Activated effector memory CD4-positive, alpha-beta T cell treated with Interleukin-2 at 50 U/mL for 16 hours (primary cell): ENCODE data around the gene CLIC5.

ENCODE experiments used
- DNase-seq: peaks from one replicate; pipeline ENCODE4 v3.0.0-alpha.2; 2020

Gene CLIC5

DNA sequence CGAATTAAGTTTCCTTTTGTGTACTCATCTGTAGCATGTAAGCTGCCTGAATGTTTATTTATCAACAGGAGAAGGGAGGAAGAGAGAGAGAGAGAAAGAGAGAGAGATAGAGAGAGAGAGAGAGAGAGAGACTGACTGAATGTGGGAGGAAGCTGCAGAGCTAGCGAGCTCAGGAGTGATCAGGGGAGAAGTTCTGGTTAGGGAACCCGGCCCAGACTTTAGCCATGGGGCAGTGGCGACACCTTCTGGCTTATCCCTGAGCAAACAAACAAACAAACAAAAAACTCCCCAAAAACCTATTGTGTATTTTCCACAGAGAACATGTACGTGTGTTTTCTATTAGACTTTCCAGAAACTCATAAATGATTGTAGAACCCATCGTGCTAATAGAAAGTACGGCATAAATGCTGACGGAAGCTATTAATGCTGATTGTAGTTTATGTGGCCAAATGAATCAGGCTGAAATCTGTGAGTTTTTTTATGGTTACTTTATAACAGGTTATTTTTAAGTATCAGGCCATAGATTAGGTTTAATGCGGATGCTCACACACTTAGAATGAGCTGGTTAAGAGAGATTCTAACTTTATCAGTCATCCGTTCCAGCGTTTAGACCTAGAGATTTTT, 92.8 kb downstream of the CLIC5 start:
- peak; percentile 25 for DNase-seq

DNA sequence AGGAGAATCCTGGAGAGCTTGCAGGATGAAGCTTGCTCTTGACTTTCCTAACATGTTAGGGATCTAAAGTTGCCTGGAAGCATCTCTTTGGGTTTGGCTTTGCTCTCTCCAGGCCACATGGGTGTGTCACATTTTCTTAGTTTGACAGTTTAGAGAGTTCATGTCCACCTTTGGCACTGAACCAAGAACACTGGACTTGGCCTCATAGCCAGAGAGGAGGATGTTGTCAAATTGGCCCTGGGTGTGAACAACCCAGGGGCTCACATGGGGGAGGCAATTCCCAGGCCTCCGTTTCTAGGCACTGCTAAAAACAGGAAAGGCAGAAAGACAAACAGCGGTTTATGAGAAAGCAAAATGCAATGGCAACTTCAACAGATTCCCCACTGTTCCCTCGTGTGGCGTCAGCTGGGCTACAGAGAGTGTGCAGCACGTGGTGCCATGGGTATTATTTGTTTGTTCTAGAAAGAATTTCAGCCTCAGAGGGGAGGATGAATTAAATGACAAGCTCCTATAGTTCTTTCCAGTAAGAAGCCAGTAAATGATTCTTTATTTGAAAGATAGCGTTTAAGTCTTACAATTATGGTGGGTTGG, 93.9 kb downstream of the CLIC5 start:
- DNase-seq = no peak

DNA sequence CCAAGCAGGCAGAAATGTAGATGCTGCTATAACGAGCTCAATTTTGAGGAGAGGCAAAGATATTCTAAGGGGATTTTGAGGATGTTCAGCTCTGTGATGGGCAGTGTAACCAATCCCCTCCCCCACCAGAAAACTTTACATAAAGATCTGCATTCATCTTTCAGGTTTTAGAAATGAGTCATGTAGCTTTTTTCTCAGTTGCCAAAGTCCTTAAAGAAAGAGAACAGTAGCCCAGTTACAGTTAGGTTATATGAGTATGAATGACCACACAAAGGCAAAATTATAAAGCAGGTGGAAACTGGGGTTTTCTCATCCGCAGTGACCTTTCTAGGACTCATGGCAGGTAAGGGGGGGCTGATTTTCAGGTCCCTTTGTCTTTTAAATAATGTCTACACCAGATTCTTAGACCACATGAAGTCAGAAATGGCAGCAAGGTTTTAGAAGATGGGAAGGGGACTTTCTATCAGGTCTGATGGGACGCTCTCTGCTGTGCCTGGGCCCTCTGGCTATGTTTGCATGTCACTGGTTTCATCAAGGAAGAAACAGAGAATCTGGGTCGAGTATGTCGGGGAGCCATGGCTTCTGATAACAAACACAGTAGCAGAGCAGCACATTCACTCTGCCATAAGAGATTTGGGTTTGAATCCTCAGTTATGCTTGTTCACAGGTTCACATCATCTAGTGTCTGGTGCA, 94.7 kb downstream of the CLIC5 start:
- no peak for DNase-seq

DNA sequence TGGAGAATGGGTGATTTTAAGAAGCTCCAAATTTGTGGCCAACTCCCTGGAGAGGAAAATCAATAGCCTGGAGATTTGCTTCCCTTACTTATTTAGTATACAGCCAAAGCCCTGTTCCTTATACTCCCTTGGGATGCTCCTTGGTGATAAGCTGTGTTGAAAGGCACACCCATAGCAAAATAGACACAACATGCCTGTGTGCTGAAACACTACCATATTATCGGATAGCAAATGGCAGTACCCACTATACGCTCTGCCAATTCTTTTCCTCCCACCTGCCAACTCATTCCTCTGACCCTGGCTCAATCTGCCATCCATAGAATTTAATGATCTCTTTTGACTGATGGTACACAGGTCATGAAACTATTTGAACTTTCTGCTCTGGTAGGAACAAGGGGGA, 98.2 kb downstream of the CLIC5 start:
- no peak for DNase-seq

DNA sequence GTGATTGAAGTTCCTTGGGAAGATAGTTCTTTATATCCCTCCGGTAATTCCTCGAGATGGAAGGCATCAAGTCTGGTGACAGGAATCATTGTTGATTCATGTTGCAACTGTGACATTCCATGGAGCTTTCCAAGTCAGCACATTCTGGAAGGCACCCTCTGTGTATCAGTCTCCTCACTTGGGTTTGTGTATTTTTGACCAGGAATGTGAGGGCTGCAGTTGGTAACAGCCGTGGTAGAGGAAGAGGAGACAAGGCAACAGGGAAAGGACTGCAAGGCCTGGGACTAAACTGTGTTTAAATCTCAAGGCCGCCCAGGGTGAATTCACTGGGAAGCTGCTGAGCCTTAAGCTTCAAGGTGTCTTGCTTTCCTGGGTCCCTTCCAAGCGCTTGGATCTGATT, 99.0 kb downstream of the CLIC5 start:
- no peak for DNase-seq

DNA sequence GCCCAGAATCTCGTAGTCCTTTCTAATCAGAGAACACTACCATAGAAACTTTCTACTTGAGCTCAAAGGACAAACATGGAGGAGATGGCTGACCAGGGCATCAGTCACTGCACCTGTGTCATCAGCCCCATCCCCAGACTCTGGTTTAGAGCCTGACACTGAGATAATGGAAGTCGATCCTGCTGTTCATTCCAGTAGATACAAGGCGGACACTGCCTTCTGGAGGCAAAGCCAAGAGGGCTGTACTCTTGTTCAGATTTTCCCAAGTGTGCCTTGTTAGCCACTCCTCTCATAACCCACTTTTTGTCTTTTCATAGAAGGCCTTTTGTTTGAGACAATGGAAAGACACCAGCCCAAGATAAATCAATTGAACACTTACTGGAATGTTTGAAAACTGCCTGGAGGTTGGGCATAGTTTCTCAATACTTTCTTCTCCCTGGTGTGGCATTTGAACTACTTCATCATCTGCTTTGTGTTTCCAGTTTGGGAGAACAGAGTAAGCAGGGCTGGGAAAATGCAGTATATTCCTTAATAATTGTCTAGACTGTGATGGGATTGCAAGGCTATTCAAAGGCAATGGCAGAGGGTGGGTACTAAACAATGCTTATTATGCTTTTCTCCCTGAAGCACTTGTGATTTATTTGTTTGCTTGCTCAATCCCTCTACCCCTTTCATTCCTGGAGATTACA, 99.7 kb downstream of the CLIC5 start:
- no peak for DNase-seq

DNA sequence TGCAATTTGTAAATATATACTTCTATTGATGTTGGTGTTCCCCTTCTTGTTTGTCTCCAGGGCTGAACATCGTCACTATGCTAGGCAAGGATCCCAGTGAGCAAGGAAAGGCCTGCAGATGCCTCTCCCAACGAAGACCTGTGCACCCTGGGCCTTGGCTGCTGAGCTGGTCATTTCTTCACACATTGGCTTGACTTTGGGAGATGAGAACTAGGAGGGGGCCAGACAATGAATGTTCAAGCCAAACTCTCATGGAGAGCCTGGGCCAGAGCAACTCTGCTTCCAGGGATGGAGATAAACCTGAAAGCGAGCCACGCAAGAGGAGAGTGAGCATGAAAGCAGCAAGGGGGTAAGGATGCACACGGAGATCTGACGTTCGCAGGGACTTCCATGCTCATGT, 104.0 kb downstream of the CLIC5 start:
- no peak for DNase-seq

DNA sequence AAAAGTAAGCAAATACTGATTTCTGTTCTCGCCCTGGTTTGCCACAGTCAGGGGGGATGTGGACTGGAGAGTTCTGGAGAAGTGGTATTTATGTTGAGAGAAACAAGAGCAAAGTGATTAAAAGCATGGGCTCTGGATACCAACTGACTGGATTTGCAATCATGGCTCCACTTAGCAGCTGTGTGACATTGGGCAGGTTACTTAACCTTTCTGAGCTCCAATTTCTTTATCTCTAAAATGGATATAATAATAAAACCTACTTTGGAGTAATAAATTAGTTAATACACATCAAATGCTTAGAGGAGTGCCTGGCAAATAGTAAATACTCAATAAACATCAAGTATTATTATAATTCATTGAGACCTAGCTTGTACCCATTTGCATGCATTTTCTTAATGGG, 111.7 kb downstream of the CLIC5 start:
- no peak for DNase-seq

DNA sequence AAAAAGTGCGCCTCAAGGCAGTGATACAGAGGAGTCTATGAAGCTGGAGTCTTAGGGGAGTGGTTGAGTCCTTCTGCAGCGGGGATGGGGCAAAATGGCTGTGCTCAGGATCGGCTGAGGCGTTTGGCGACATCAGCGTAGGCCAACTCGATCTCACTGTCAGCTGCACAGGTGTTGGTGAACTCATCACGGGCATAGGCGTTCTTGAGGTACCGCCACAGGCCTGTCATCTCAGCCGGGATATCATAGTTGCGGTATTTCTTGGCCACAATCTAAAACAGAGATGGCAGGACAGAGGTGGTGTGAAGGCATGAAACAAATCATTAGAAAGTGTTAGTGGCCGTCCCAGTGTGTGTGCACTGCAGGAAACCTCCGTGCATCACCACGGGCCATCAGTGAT, 112.7 kb downstream of the CLIC5 start:
- DNase-seq = no peak

DNA sequence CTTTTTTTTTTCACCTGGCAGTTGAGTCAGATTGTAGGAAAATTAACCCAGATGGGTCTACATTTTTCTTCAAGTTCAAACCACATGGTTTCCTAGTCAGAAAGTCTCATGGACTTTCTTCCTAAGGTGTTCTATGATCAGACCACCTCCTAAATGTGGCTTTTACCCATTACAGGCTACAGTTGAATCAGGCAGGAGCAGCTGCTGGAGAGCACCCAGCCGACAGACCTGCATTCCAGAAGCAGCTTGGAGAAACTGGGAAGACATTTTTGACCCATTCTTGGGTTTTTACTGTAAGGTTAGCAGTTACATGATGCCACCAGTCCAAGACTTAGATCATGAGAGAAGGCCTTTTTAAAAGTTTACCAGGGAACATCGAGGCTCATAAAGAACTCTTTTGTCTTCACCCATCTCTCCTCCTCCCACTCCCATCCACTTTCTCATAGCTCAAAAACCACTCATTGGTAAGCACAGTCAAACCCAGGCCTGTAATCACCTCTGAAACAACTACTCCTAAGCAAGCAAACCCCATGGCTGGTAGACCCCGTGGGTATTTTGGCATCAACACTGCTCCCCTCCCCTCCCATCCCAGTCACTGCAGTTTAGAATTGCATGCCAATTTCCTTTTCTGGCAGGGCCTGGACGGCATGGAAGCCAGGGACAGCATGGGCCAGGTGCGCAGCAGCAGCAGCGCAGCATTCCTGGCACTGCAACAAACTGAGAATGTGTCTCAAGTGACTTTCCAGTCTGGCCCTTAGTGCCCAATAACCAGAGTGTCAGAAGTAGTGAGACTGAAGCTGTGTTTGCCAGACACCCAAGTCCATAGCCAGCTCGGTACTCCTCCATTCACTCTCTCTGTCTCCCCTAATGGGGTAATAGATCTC, 113.7 kb downstream of the CLIC5 start:
- no peak for DNase-seq

DNA sequence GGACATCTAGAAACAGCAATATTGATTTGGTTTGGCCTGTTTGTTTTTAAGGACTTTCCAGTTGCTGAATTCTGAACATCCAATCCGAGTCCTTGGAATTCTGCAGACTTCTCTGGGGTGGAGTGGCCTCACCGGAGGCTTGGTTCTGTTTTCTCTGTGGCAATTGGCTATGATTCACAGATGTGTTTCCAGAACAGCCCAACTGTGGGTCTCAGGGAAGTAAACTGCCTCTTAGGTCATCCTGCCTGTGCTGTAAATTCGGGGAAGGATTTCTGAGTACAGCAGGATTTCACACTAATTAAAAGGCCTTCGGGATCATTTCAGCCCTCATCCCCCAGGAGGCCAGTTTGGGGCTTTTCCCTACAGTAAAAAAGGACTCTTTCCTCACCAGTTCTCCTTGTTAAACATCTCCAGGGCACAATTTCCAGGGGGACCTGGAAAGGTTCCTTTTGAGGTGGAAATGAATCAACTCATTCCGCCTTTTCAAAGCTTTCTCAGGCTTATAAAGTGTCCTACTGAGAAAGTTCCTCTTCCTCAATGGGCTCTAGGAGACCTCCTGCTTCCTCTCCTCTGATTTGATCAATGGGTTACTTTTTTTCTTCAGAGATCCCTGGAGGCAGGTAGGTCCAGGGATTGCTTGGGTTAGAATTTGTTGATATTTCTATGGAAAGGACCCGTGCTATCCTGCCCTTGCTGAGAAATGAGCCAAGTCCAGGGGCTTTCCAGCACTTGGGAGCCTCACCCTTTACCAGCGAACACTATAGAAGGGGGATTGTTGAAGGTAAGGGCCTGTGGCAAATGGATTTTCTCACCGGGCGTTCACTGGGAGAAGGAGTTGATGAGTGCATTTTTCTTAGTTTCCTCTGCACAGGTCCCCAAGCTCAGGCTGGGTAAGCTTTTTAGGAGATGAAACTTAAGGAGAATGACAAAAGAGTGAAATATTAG, 114.6 kb downstream of the CLIC5 start:
- no peak for DNase-seq

DNA sequence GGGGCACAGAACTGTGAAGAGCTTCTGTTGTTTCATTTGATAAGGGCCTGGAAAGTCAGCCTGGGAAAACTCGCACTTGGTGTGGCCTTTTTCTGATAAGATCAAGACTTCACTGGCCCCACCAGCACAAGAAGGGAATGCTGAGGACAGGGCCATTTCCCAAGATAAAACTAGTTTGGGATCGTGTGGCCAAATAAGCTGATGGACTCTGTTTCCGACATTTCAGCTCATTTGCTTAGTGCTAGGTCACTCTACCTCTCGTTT, 116.0 kb downstream of the CLIC5 start:
- DNase-seq = no peak

DNA sequence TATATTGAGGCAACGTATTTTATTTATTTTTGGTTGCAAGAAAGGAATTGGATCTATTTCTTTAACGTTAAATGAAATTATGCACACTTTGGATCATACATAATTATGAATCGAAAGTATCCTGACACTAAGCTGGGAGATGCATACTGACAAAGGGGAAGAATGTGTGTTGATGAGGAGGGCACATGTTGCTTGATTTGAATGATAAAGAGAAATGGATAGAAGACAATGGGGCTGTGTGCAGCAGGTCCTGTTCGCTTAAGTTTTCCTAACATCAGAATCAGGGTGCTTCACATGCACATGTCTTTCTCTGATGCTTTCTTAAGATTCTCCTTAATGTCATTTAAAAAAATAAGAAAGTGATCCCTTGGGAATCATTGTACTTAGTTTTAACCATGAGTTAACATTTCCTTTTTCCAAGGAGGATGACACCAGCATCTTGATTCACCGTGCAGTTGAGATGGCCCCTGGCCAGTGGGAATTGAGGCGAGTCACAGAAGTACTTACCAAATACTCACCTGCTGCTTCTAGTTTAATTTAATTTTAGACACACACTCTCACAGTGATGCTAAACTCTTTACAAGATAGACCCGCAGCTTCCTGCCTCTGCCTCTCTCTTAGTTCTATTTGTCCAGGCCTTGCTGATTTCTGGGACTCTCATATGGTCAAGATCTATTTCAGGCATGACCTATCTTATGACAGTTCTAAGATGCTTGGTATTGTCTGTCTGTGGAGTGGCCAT, 116.5 kb downstream of the CLIC5 start:
- DNase-seq = no peak

DNA sequence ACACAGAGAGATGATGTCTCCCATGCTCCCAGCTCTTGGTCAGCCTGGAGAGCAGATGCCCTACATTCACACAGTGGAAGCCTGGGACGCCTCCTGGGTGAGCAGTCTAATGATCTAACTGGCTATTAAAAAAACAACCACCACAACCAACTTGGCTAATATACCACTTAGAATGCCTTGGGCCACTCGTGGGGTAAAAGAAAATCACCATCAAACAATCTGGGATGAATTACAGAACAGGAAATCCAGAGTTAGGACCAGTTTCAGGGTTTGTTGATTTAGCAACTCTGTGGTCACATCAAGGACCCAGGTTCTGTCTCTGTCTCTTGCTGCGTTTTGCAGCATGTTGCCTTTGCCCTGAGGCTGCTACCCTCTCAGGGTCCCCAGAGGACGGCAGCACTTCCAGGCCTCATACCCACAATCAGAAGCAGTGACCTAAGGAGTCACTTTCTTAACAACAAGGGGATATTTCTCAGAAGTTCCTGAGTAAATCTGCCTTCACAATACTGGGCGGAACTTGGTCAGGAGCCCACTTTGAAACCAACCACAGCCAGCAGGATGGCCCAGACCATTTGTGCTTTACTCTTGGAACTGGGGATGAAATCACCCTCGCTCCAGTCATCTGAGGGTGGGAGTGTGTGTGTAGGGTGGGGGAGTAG, 118.7 kb downstream of the CLIC5 start:
- DNase-seq = no peak

DNA sequence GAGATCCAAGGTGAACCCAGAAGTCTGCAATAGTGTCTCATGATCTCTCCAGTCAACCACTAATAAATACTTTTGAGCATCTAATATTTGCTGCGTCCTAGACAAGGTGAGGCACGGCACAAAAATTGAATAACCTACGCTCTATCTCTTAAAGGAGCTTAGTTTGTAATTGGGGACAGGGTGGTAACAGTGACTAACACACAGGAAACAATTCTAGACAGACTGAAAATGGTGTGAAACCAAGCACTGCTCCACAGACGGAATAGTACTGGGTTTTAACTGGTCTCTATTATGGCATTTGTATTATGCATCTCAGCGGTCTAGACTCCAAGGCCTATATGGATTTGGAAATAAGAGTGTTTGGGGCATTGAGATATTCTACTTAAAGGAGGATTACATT, 120.1 kb downstream of the CLIC5 start:
- no peak for DNase-seq

DNA sequence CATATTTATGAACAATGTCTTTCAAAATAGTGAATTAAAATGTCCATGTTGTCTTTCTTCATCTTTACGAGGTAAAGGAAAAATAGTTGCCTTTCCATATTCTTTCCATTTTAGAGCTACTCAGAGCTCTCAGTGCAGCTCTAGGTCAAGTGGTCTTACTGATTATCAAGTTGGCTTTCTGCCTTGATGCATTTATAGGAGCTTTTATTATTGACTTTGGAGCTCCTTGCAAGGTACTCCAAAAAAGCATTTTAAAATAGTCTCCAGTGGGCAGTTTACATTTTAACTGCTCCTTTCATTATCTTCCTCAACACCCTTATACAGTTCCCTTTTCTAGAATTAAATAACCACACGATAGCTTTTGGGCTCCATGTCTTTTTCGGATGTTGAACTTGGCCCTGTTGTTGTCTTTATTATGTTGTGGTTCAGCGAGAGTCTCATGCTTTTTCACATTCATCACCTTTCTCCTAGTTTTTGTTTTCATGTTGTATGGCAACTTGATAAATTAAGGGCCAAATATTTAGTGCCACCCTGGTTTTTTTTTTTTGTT, 122.9 kb downstream of the CLIC5 start:
- DNase-seq = no peak

DNA sequence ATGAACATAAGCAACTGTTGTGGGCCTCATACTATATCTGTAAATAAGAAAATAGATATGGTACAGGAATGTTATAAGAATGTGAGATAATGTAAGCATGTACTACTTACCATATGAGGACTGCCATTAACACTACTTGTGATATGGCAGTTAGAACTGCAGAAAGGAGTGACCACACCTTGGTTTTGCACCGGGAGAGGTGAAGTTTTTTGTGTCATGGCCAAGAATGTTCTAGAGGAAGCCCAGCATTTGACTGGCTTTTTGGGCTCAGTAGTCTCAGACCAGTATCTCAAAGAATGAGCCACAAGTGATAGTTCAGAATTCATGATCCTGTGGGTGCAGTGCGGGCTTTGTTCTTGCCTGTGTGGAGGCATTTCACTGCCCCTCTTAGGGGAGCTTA, 123.5 kb downstream of the CLIC5 start:
- DNase-seq = no peak

DNA sequence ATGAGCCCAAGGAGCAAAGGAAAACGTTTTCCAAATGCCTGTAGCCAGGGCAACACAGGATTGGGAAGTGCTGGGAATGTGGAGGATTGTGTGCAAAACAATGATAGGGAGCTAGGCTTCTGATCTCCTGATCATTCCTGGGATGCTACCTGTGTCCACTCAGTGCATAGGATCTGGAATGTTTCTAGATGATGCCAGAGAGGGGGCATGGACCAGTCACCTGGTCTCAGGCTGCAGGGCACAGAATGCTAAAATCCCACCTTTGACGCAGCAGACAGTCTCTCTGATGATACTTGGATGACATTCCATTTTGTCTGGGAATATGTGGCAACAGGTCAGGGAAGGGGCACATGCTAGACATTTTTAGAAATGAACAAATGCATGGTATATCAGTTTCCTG, 128.9 kb downstream of the CLIC5 start:
- DNase-seq = no peak

DNA sequence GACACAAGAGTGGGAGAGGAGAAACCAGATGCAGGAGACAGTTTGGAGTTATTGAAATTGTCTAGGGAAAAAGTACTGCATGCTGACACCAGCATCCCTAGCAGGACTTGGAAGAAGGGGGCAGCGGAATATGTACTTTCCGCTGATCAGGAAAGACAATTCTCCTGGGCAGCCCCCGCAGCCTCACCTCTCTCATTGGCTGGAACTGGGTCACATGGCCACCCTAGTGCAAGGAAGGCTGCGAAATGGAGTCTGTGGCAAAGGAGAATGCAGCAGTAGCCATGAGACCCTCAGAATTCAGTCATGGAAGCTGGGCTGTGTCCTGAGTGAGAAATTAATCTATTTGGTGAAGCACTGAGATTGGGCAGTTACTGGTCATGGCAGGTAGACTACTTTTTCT, 131.3 kb downstream of the CLIC5 start:
- DNase-seq = no peak

DNA sequence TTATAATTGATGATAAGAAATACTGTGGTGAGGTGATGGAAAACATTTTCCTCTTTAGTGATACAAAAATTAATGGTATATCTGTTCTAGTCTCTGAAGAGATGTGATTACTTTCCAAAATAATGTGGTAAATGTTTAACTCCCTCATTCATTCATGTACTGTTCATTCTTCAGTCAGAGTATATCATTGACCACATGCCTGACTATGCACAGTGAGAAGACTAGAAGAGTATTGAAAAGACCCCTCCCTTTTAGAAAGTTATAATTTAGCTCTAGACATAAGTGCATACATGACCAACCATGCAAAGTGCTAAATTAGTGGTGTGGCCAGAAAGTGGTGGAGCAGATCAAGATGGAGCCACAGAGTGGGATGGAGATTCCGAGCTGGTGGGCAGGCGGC, 133.0 kb downstream of the CLIC5 start:
- no peak for DNase-seq
